Measurements from ENCODE around the gene CD276. TPM values are rescaled to one million over a fixed set of nuclear protein-coding genes. Genes with fewer than 3 reads are reported as not detected.
"Not testable (repeated sequence)": the region's sequence is repeated elsewhere in the genome, so short reads cannot be mapped to it uniquely, and the experiment has no call there.

The CD276 gene
- 100 to 1,000 TPM in 1 of 5 donors, 10 to 100 TPM in 4; 24.4 to 185 (median 34.4) TPM for total RNA-seq
- 10 to 100 TPM; 10.4 to 33.9 (median 19.3) TPM for polyA plus RNA-seq
- long read RNA-seq, donor 1, partial matches to known transcripts = 7 of 9 reads
- long read RNA-seq, donor 1, other reads (novel, unspliced or antisense) = 0 of 9 reads
- long read RNA-seq, donor 2, partial matches to known transcripts = 0 of 1 reads
- long read RNA-seq, donor 2, other reads (novel, unspliced or antisense) = 0 of 1 reads
- long read RNA-seq, donor 3, partial matches to known transcripts = 0 of 2 reads
- long read RNA-seq, donor 3, other reads (novel, unspliced or antisense) = 0 of 2 reads
- long read RNA-seq, donor 4, partial matches to known transcripts = 0 of 1 reads
- long read RNA-seq, donor 4, other reads (novel, unspliced or antisense) = 0 of 1 reads
- long read RNA-seq, donor 5, transcript CD276-202 (10 exons, 3,469 nt) = major isoform, 6 of 22 reads
- long read RNA-seq, donor 5, partial matches to known transcripts = 12 of 22 reads
- long read RNA-seq, donor 5, other reads (novel, unspliced or antisense) = 0 of 22 reads
- long read RNA-seq, donor 6, partial matches to known transcripts = 0 of 7 reads
- long read RNA-seq, donor 6, other reads (novel, unspliced or antisense) = 0 of 7 reads
- long read RNA-seq, donor 7, partial matches to known transcripts = 12 of 17 reads
- long read RNA-seq, donor 7, other reads (novel, unspliced or antisense) = 0 of 17 reads
- long read RNA-seq, donor 8, partial matches to known transcripts = 0 of 6 reads
- long read RNA-seq, donor 8, other reads (novel, unspliced or antisense) = 0 of 6 reads
- long read RNA-seq, donor 9, partial matches to known transcripts = 39 of 42 reads
- long read RNA-seq, donor 9, other reads (novel, unspliced or antisense) = 0 of 42 reads
- long read RNA-seq, donor 10, partial matches to known transcripts = 6 of 9 reads
- long read RNA-seq, donor 10, other reads (novel, unspliced or antisense) = 0 of 9 reads

DNA sequence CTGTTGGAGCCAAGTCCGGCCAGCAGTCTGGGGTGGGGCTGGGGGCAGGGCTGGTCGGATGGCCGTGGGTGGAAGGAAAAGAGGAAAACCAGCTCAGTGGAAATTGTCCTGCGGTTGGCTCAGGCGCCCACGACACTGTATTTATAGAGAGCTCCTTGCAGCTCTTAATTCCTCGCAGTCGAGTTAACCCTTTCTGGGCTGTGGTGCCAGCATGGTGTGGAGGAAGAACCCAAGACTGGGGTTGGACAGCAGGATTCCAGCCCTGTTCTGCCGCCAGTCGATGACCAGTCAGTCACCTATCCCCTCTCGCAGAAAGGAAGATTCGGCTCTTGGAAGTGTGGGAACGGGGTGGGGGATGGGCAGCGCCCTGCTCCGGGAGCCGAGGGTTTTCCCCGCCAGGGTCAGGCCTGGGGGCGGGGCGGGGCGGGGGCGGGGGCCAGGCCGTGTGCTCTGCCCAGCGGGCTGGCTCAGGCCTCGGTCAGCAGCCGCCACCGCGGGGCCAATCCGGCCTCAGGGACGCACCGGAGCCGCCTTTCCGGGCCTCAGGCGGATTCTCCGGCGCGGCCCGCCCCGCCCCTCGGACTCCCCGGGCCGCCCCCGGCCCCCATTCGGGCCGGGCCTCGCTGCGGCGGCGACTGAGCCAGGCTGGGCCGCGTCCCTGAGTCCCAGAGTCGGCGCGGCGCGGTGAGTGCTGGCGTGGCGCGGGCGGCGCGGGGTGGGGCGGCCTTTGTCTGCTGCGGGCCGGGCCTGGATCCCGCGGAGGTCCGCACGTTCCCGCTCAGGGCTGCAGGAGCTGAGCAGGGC is at the start of gene CD276:
CD276 (plus strand) TSS at position 607 of the 804 bp plus-strand sequence. CDS start 15,257 bp downstream, outside the sequence.
- H3K4me1 ChIP-seq = peaks cover 42 to 54% (median 49%) of the 10 kb centered on the region in 4 donors
- no peaks in the 10 kb centered on the region for H3K9me3 ChIP-seq
- no peaks in the 10 kb centered on the region for H3K36me3 ChIP-seq
- H3K27ac ChIP-seq = peak within 1 kb of the TSS; percentile 80 to 88 (median 84)
- intact Hi-C loops (cut with DNase I; ENCODE audit: low total_unique reads) = no loop called here
- 0 to 2% (median 1%) methylated on average over 16 to 69 of the region's 69 CpGs for WGBS, 5 donors
- H3K4me3 ChIP-seq = peak within 1 kb of the TSS; percentile 75 to 90 (median 82)
- TF ChIP-seq EP300 (IDR thresholded peaks at IDR 0.05) (no peak), POLR2AphosphoS5 (IDR thresholded peaks at IDR 0.05) (no peak), POLR2A (IDR thresholded peaks at IDR 0.05) (no peak)
- TF ChIP-seq, protein P1, sequence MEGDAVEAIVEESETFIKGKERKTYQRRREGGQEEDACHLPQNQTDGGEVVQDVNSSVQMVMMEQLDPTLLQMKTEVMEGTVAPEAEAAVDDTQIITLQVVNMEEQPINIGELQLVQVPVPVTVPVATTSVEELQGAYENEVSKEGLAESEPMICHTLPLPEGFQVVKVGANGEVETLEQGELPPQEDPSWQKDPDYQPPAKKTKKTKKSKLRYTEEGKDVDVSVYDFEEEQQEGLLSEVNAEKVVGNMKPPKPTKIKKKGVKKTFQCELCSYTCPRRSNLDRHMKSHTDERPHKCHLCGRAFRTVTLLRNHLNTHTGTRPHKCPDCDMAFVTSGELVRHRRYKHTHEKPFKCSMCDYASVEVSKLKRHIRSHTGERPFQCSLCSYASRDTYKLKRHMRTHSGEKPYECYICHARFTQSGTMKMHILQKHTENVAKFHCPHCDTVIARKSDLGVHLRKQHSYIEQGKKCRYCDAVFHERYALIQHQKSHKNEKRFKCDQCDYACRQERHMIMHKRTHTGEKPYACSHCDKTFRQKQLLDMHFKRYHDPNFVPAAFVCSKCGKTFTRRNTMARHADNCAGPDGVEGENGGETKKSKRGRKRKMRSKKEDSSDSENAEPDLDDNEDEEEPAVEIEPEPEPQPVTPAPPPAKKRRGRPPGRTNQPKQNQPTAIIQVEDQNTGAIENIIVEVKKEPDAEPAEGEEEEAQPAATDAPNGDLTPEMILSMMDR (IDR thresholded peaks at IDR 0.05) = peak in 1 of 7 experiments; percentile 1
- peak; percentile 80 to 86 for DNase-seq
- peaks cover 0 to 23% (median 0%) of the 10 kb centered on the region in 3 donors for H3K27me3 ChIP-seq

DNA sequence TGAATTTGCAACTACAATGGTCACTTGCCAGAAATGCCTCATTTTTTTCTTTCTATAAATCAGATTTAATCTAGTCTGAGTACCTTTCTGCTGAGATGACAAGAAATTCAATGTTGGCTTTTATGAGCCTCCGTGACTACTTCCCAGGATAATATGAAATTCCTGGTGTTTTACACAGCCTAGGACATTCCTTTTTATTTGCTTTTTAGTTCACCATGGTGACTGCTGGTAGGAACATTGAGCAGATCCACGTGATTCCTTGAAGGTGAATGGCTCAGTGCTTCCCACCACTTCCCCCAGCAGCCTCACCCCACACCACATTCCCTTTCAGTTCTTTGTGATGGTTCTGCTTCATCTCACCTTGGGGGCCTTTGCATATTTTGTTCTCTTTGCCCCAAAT is 46.7 kb upstream of the CD276 start:
- DNase-seq = peak in 1 of 2 donors; percentile 29
- Histone ChIP-seq H3K27ac (no peak overlapping the region), H3K4me3 (no peak overlapping the region), H3K27me3 (peaks cover 0 to 14% (median 0%) of the 10 kb centered on the region in 3 donors), H3K9me3 (no peaks in the 10 kb centered on the region), H3K4me1 (peaks cover 0 to 18% (median 9%) of the 10 kb centered on the region in 4 donors), H3K36me3 (no peaks in the 10 kb centered on the region)
- TF ChIP-seq, protein P1 (IDR thresholded peaks at IDR 0.05) = no peak
- TF ChIP-seq EP300 (IDR thresholded peaks at IDR 0.05) = no peak
- TF ChIP-seq POLR2A (IDR thresholded peaks at IDR 0.05) = no peak
- no peak for TF ChIP-seq POLR2AphosphoS5 (IDR thresholded peaks at IDR 0.05)
- intact Hi-C loops (cut with DNase I; ENCODE audit: low total_unique reads) = loop anchor here (5.0 to 10.0 kb wide), 2 partner anchors 67 to 75 kb away; no protein-coding TSS in a partner anchor
- 36 to 61% (median 46%) methylated on average over 2 of the region's 2 CpGs for WGBS, 5 donors

DNA sequence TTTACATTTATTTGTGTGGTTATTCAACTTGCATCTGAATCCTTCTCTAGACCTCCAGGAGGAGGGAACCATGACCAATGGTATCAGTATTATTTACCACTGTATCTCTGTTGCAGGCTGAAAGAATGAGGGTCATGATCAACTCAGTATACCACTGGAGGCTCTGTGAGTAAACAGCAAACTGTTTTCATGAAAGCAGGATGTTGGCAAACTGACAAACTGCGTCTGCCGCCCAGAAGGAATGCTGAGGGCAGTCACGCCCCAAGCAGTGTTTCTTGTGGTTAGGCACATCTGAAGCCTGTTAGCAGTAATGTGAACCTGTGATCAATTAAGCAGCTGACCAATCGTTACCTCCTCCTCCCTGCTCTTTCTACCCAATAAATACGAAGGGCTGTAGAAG is 44.7 kb upstream of the CD276 start:
- 28 to 60% (median 45%) methylated on average over 5 of the region's 5 CpGs for WGBS, 5 donors
- not testable (repeated sequence) for H3K27ac ChIP-seq, H3K4me1 ChIP-seq, H3K9me3 ChIP-seq, H3K36me3 ChIP-seq, H3K4me3 ChIP-seq
- intact Hi-C loops (cut with DNase I; ENCODE audit: low total_unique reads) = loop anchor here (5.0 to 10.0 kb wide), 2 partner anchors 65 to 77 kb away; no protein-coding TSS in a partner anchor
- peak in 1 of 2 donors; percentile 46 for DNase-seq
- peaks cover 0 to 14% (median 0%) of the 10 kb centered on the region in 3 donors for H3K27me3 ChIP-seq

DNA sequence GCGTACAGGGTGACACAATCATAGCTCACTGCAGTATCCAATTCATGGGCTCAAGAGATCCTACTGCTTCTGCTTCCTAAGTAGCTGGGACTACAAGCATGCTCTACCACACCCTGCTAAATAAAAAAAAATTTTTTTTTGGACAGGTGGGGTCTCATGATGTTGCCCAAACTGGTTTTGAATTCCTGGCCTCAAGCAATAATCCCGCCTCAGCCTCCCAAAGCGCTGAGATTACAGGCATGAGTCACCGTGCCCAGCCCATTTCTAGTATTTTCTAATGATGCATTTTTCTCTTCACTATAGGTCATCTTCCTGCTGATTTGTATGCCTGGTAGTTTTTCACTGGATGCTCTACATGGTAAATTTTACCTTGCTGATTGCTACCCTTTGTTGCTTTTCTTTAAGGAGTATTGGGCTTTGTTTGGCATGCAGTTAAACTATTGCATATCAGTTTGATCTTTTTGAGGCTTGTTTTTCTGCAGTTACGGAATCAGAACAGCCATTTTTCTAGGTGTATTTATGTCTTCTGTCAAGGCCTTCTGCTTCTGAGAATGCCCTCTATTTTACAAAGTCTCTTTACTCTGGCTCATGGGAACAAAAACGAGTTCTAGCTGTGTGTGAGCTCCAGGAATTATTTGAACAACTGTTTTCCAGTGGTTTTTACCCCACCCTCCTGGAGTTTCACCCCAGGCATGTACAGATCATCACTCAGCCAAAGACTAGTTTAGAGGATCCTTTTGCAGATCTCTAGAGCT is 36.7 kb upstream of the CD276 start:
- TF ChIP-seq EP300 (IDR thresholded peaks at IDR 0.05) (no peak), POLR2AphosphoS5 (IDR thresholded peaks at IDR 0.05) (no peak), POLR2A (IDR thresholded peaks at IDR 0.05) (no peak)
- TF ChIP-seq, protein P1 (IDR thresholded peaks at IDR 0.05) = no peak
- H3K27ac ChIP-seq = no peak overlapping the region
- intact Hi-C loops (cut with DNase I; ENCODE audit: low total_unique reads) = no loop called here
- no peaks in the 10 kb centered on the region for H3K9me3 ChIP-seq
- no peak for DNase-seq
- no peak overlapping the region for H3K4me3 ChIP-seq
- H3K27me3 ChIP-seq = peaks cover 0 to 5% (median 0%) of the 10 kb centered on the region in 3 donors
- H3K4me1 ChIP-seq = no peaks in the 10 kb centered on the region
- H3K36me3 ChIP-seq = no peaks in the 10 kb centered on the region
- 50 to 65% (median 53%) methylated on average over 6 of the region's 6 CpGs for WGBS, 5 donors
